B cell (primary cell): Measurements from ENCODE around the gene PSMD10. TPM values are rescaled to one million over a fixed set of nuclear protein-coding genes. Genes with fewer than 3 reads are reported as not detected.

Experiments
- ATAC-seq: fragments of 200-7000 bp; cut with Tn5 transposase; one replicate; pipeline ENCODE4 v1.10.0; 2021; ENCODE audit warnings: low read depth, mild to moderate bottlenecking, moderate number of reproducible peaks, moderate library complexity
- CTCF ChIA-PET: fragments of 350-600 bp; sonication (Branson Sonifier 250); formaldehyde crosslinking; loops from one replicate; lab custom pipeline; 2021; ENCODE audit warnings: antibody characterized with exemption, inconsistent platforms; lab: Charles Lee
- POLR2A ChIA-PET: fragments of 350-600 bp; sonication (Branson Sonifier 250); formaldehyde crosslinking; loops from one replicate; lab custom pipeline; 2021; ENCODE audit warnings: antibody characterized with exemption; lab: Charles Lee
- DNase-seq: peaks from one replicate; pipeline ENCODE4 v3.0.0; 2013
- H2AFZ ChIP-seq: 2 replicates; pipeline ENCODE4 v1.6.1; 2012; ENCODE audit warnings: mild to moderate bottlenecking, low read depth, low read length; ENCODE audit not compliant: insufficient read depth, poor library complexity, severe bottlenecking
- H3K27ac ChIP-seq, 2 donors: 1 replicate in 1 of 2; 2 replicates in 1 of 2; pipeline ENCODE4 v1.5.1; 2012 to 2013; ENCODE audit warnings: low read length in 2 of 2, mild to moderate bottlenecking in 2 of 2, moderate library complexity in 1 of 2
- H3K27me3 ChIP-seq, 4 experiments: fragments of 200-600 bp in 1 of 4; sonication (generic) in 1 of 4; replicated peaks in 1 of 4; 1 replicate in 2 of 4; 2 replicates in 2 of 4; pipeline versions ENCODE4 v1.6.1 to v1.7.0; 2013 to 2016; ENCODE audit warnings: low read length in 3 of 4, mild to moderate bottlenecking in 2 of 4, mixed read lengths in 1 of 4, moderate library complexity in 1 of 4; ENCODE audit not compliant: insufficient read depth in 4 of 4, control insufficient read depth in 3 of 4; ENCODE audit errors: control extremely low read depth in 1 of 4
- H3K36me3 ChIP-seq, 2 experiments: replicated peaks in 1 of 2; 1 replicate in 1 of 2; 2 replicates in 1 of 2; pipeline versions ENCODE4 v1.6.1 to v1.7.1; 2013; ENCODE audit warnings: low read length in 1 of 2; ENCODE audit not compliant: insufficient read depth in 2 of 2, control insufficient read depth in 1 of 2; ENCODE audit errors: control extremely low read depth in 1 of 2, extremely low read depth in 1 of 2
- H3K4me1 ChIP-seq, 2 donors: fragments of 200-600 bp in 1 of 2; sonication (generic) in 1 of 2; 1 replicate in 1 of 2; 2 replicates in 1 of 2; pipeline versions ENCODE4 v1.5.1 to v1.6.1; 2013 to 2017; ENCODE audit warnings: low read length in 2 of 2; ENCODE audit not compliant: control insufficient read depth in 2 of 2, insufficient read depth in 2 of 2
- H3K4me2 ChIP-seq: replicated peaks from 2 replicates; pipeline ENCODE3; 2012; ENCODE audit warnings: mild to moderate bottlenecking, low read depth, low read length; ENCODE audit not compliant: poor library complexity, severe bottlenecking
- H3K4me3 ChIP-seq, 5 experiments: fragments of 200-600 bp in 1 of 5; sonication (generic) in 1 of 5; 1 replicate in 3 of 5; 2 replicates in 2 of 5; pipeline versions ENCODE4 v1.5.1 to v1.7.0; 2011 to 2016; ENCODE audit warnings: low read length in 4 of 5, mild to moderate bottlenecking in 4 of 5, low read depth in 2 of 5, control low read depth in 1 of 5, moderate library complexity in 1 of 5; ENCODE audit not compliant: insufficient read depth in 1 of 5; ENCODE audit errors: control extremely low read depth in 1 of 5, extremely low read depth in 1 of 5
- H3K79me2 ChIP-seq: fragments of 200-600 bp; sonication (generic); one replicate; pipeline ENCODE4 v1.6.0; 2016; ENCODE audit warnings: low read length; ENCODE audit not compliant: control insufficient read depth, insufficient read depth
- H3K9ac ChIP-seq: fragments of 200-600 bp; sonication (generic); 2 replicates; pipeline ENCODE4 v1.6.1; 2017; ENCODE audit warnings: mild to moderate bottlenecking, low read length, moderate library complexity
- H3K9me3 ChIP-seq, 3 donors: one replicate each; pipeline versions ENCODE4 v1.6.1 to v1.7.1; 2013; ENCODE audit warnings: low read length in 2 of 3; ENCODE audit not compliant: control insufficient read depth in 2 of 3, insufficient read depth in 1 of 3; ENCODE audit errors: control extremely low read depth in 1 of 3
- H4K20me1 ChIP-seq: 2 replicates; pipeline ENCODE4 v1.6.0; 2012; ENCODE audit warnings: mild to moderate bottlenecking, low read length; ENCODE audit not compliant: insufficient read depth, control insufficient read depth, poor library complexity, severe bottlenecking
- H3K27ac Mint-ChIP-seq: one replicate; pipeline ENCODE4 v1.8.0; 2021; ENCODE audit warnings: mixed read lengths
- H3K27me3 Mint-ChIP-seq: one replicate; pipeline ENCODE4 v1.8.0; 2021; ENCODE audit warnings: mixed read lengths
- H3K4me1 Mint-ChIP-seq: one replicate; pipeline ENCODE4 v1.8.0; 2021; ENCODE audit warnings: mixed read lengths
- H3K4me3 Mint-ChIP-seq: one replicate; pipeline ENCODE4 v1.8.0; 2021; ENCODE audit warnings: mixed read lengths
- H3K9me3 Mint-ChIP-seq: one replicate; pipeline ENCODE4 v1.8.0; 2022; ENCODE audit warnings: mixed read lengths; ENCODE audit not compliant: insufficient read depth
- EZH2 ChIP-seq: IDR thresholded peaks from 2 replicates; pipeline ENCODE4 v1.6.1; 2012; ENCODE audit warnings: borderline replicate concordance, low read depth, mild to moderate bottlenecking, moderate library complexity, low read length; ENCODE audit not compliant: insufficient read depth, poor library complexity, severe bottlenecking
- WGBS: methylation state at CpG from one replicate; pipeline ENCODE4 v1.1.5; 2013; ENCODE audit warnings: missing lambda C conversion rate; ENCODE audit not compliant: insufficient coverage; 5-methylcytosine and 5-hydroxymethylcytosine counted together
- intact Hi-C: fragments of 100-400 bp; cut with micrococcal nuclease; formaldehyde crosslinking; loops from one replicate; pipeline ENCODE4 v1.10.0; 2022
- polyA plus RNA-seq: library from polyadenylated mRNA; depleted of rRNA; stranded (reverse); fragments of >200 nt; gene quantifications from 2 replicates; pipeline ENCODE4 v1.2.3, GENCODE V29; 2012
- total RNA-seq, 2 donors: library from RNA; stranded (reverse); fragments of 120-200 nt in 1 of 2; gene quantifications; 1 replicate in 1 of 2; 2 replicates in 1 of 2; pipeline versions ENCODE4 v1.2.3 to v1.2.4, GENCODE V29; 2013 to 2022
- TF ChIP-seq, protein P1 (sequence below): fragments of 200-600 bp; IDR thresholded peaks from one replicate; pipeline ENCODE4 v1.8.0; 2022; ENCODE audit warnings: antibody characterized with exemption, mild to moderate bottlenecking

The PSMD10 gene
- total and polyA plus RNA-seq, 2 donors (not counting 1 experiment from before 2014, with no cell fraction given), result 9.6 to 22.6 TPM

DNA sequence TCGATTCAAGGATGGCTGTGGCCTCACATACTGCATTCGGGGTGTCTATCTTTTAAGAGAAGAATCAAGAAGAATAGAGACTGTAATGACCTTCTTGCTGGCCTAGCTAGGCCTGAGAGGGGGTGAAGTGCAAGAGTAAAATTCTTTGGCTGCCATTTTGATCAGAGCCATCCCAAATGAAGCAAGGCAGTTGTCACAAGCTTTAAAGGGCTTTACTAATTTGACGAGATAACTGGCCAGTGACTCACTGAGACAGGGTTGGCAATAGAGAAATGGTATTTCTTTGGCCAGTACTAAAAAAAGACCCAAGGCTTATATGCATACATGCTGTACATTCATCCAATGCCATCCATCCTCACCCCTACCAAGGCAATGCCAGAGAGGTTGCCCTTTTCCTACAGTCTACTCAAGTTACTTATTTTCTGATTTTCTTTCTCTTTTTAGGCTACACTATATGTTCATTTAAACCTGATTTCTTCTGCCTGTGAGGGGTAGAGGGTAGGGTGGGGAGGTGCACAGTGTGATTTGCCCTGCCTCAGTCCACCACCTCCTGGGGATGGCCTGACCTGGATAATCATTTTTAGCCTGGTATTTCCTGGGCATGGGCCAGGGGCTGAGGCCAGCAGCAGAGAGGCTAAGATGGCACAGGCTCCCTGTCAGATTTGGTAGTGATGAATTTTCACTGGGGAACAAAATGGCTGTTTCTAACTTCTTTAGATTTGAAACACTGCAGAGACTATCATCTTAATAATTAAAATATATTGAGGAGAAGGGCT lies 32.4 kb upstream of the PSMD10 start:
- ATAC-seq (no peak), DNase-seq (no peak)
- Histone ChIP-seq H3K9me3 (no peaks in the 10 kb centered on the region), H3K27me3 (no peaks in the 10 kb centered on the region), H3K9ac (no peak overlapping the region), H3K4me1 (no peaks in the 10 kb centered on the region), H4K20me1 (no peaks in the 10 kb centered on the region), H3K4me3 (no peak overlapping the region), H3K36me3 (peaks cover 2 to 5% of the 10 kb centered on the region in 2 experiments), H3K4me2 (no peak overlapping the region), H3K27ac (no peak overlapping the region), H3K79me2 (no peaks in the 10 kb centered on the region), H2AFZ (no peak overlapping the region)
- H3K27ac Mint-ChIP-seq, result no peak overlapping the region
- no peak overlapping the region for H3K4me3 Mint-ChIP-seq
- TF ChIP-seq EZH2, result no peak
- TF ChIP-seq, protein P1, sequence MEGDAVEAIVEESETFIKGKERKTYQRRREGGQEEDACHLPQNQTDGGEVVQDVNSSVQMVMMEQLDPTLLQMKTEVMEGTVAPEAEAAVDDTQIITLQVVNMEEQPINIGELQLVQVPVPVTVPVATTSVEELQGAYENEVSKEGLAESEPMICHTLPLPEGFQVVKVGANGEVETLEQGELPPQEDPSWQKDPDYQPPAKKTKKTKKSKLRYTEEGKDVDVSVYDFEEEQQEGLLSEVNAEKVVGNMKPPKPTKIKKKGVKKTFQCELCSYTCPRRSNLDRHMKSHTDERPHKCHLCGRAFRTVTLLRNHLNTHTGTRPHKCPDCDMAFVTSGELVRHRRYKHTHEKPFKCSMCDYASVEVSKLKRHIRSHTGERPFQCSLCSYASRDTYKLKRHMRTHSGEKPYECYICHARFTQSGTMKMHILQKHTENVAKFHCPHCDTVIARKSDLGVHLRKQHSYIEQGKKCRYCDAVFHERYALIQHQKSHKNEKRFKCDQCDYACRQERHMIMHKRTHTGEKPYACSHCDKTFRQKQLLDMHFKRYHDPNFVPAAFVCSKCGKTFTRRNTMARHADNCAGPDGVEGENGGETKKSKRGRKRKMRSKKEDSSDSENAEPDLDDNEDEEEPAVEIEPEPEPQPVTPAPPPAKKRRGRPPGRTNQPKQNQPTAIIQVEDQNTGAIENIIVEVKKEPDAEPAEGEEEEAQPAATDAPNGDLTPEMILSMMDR, result no peak
- POLR2A ChIA-PET, result no interaction called here
- no peaks in the 10 kb centered on the region for H3K27me3 Mint-ChIP-seq
- no peaks in the 10 kb centered on the region for H3K9me3 Mint-ChIP-seq
- WGBS, result no CpG with 5 or more reads among the region's 3 CpGs
- H3K4me1 Mint-ChIP-seq, result no peaks in the 10 kb centered on the region
- CTCF ChIA-PET, result no interaction called here
- intact Hi-C loops, result no loop called here

DNA sequence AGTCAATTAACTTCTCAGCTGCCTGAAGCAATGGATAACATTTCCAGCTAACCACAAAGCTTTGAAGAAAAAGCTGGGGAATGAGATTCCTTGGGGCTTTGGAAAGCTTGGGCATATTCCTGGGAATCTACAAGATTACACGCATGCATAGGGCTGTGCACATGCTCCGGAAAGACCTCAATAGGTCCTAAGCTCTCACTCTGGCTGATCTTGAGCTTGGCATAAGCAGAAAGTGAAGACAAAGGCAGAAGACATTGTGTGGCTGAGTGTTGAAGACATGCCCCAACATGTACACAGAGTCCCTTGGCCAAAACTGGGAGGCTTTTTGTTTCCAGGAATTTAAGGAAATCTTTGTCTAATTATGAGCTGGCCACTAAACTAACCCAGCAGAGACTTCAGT lies 31.4 kb upstream of the PSMD10 start:
- CTCF ChIA-PET, result no interaction called here
- Histone ChIP-seq H4K20me1 (no peaks in the 10 kb centered on the region), H3K36me3 (peaks cover 2 to 5% of the 10 kb centered on the region in 2 experiments), H3K4me1 (no peaks in the 10 kb centered on the region), H3K4me3 (no peak overlapping the region), H3K9me3 (no peaks in the 10 kb centered on the region), H3K79me2 (no peaks in the 10 kb centered on the region), H3K9ac (no peak overlapping the region), H3K27me3 (no peaks in the 10 kb centered on the region), H2AFZ (no peak overlapping the region), H3K4me2 (no peak overlapping the region), H3K27ac (no peak overlapping the region)
- DNase-seq (no peak), ATAC-seq (no peak)
- 100% methylated on average over 2 of the region's 2 CpGs for WGBS
- H3K27ac Mint-ChIP-seq, result no peak overlapping the region
- POLR2A ChIA-PET, result no interaction called here
- H3K4me3 Mint-ChIP-seq, result no peak overlapping the region
- intact Hi-C loops, result no loop called here
- H3K27me3 Mint-ChIP-seq, result no peaks in the 10 kb centered on the region
- TF ChIP-seq, protein P1, result no peak
- no peak for TF ChIP-seq EZH2
- H3K4me1 Mint-ChIP-seq, result no peaks in the 10 kb centered on the region
- H3K9me3 Mint-ChIP-seq, result no peaks in the 10 kb centered on the region
